A549 treated with AZD9567 at 1 μM for 4 hours (cell line): ENCODE data around the gene GTF2E1. TPM values are rescaled to one million over a fixed set of nuclear protein-coding genes. Genes with fewer than 3 reads are reported as not detected.

Experiments used
- total RNA-seq: library from RNA; stranded (reverse); fragments of 200-300 nt; extraction: Qiagen RNA extraction; gene quantifications from 5 replicates; pipeline ENCODE4 v1.2.3, GENCODE V29; 2022; ENCODE audit not compliant: insufficient read depth

GTF2E1 gene
- total RNA-seq = 11.5 to 37.6 TPM (median 13.5 TPM) in 5 replicates

DNA sequence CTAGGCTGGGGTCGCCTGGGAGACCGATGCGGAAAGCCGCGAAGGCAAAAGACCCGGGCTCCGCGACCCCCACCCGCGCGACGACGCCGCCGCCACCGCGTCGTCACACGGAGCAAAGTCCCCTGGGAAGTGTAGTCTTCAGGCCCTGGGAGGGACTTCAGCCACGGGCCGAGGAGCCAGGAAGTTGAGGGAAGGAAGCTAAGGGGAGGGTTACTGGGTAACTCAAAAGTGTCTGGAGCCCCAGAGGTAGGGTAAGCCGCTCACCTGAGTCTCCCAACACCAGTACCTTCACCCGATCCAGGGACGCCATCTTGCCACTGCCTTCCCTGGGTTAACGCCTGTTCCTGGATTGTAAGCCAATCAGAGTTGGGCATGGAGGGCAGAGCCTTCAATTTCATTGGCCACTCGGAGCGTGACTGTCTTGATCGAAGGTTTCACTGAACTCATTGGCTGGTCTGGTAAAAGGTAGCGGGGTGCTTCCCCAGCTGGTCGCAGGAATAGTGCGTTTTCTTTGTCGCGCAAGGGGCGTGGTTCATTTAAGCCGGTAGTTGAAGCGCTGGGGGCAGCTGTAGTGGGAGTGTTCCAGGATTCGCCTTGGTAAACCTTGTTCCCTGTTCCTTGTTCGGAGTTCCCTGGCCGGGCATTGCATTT is at the start of gene GTF2E1, which contains the start of gene RABL3:
Gene GTF2E1 (plus strand): TSS at position 547 of the 651 bp plus-strand sequence. CDS start 7,809 bp downstream, outside the sequence.
Gene RABL3 (minus strand): TSS at position 319 of the 651 bp plus-strand sequence. CDS start 9 bp downstream, at position 310.

Other genes with a start within 250 kb of the GTF2E1 start
- 211 to 217 TPM (median 214 TPM) in 5 replicates for gene NDUFB4, start 146.4 kb upstream of the GTF2E1 start, total RNA-seq
- 15.6 to 35.2 TPM (median 20.5 TPM) in 5 replicates for gene HGD, start 60.5 kb upstream of the GTF2E1 start, total RNA-seq
- gene RABL3, start 228 bp upstream of the GTF2E1 start, total RNA-seq = 12.8 to 18.5 TPM (median 15.0 TPM) in 5 replicates
- not detected in 5 replicates for gene STXBP5L, start 165.5 kb downstream of the GTF2E1 start, total RNA-seq